ENCODE data around the gene OR51A2.

DNA sequence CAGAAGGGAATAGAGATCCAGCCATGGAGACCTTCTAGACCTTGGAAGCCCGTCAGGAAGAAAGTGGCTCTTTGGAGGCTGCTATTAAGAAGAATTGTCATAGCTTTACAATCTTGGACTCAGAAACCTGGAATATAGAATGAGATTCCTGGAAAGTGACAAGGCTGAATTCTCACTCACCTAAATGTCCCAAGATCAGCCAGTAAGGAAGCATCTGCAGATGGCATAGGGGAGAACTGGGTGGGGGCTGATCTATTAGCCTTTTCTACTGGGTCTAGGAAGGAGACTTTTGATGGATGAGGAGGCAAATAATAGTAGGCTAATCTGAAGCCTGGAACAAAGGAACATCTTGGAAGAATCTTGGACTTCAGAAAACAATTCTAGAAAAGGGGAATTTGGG lies 31.3 kb downstream of the OR51A2 start, which contains the start of gene OR51G1:
- TF ChIP-seq, protein P1, sequence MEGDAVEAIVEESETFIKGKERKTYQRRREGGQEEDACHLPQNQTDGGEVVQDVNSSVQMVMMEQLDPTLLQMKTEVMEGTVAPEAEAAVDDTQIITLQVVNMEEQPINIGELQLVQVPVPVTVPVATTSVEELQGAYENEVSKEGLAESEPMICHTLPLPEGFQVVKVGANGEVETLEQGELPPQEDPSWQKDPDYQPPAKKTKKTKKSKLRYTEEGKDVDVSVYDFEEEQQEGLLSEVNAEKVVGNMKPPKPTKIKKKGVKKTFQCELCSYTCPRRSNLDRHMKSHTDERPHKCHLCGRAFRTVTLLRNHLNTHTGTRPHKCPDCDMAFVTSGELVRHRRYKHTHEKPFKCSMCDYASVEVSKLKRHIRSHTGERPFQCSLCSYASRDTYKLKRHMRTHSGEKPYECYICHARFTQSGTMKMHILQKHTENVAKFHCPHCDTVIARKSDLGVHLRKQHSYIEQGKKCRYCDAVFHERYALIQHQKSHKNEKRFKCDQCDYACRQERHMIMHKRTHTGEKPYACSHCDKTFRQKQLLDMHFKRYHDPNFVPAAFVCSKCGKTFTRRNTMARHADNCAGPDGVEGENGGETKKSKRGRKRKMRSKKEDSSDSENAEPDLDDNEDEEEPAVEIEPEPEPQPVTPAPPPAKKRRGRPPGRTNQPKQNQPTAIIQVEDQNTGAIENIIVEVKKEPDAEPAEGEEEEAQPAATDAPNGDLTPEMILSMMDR (conservative IDR thresholded peaks at IDR 0.05; ENCODE audit: low read length) = no peak
- TF ChIP-seq EZH2phosphoT487 (IDR thresholded peaks at IDR 0.05; ENCODE audit: borderline replicate concordance) = no peak

Data from Loucy (cell line).